ENCODE measurements around the gene SLFNL1.

DNA sequence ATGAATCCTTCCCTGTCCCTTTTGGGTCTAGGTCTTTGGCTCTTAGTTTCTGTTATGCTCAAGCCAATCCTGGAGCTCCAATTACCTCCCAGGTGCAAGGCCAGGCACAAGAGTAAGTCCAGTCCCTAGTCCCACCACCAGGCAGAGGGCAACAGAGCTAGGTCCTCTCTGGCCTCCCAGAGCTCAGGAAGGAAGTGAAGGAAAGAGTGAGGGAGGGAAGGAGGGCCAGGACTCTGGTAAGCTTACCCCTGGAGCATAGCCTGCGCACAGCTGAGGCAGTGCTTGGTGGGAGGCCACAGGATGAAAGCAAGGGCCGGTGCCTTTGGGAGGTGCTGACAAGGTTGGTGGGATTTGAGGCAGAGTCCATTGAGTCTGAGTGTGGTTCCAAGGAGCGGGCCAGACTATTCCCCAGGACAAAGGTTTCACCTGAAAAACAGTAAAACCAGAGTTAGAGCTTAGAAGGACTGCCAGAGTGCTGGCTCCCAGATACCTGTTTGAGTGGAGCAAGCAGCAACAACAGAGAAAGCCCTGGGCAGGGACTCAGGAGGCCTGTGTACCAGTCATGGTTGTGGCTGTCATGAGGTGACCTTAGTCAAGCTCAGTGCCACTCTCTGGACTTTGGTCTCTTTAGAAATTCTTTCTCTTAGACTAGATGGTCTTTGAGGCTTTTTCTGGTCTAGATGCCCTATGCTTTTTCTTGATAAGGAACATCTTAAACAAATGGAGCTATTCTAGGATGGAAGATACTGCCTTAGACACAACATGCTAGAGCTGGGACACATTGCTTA, 15.8 kb upstream of the SLFNL1 start:
- no peak for TF ChIP-seq EZH2phosphoT487 (IDR thresholded peaks at IDR 0.05; ENCODE audit: unreplicated experiment)
- TF ChIP-seq, protein P1, sequence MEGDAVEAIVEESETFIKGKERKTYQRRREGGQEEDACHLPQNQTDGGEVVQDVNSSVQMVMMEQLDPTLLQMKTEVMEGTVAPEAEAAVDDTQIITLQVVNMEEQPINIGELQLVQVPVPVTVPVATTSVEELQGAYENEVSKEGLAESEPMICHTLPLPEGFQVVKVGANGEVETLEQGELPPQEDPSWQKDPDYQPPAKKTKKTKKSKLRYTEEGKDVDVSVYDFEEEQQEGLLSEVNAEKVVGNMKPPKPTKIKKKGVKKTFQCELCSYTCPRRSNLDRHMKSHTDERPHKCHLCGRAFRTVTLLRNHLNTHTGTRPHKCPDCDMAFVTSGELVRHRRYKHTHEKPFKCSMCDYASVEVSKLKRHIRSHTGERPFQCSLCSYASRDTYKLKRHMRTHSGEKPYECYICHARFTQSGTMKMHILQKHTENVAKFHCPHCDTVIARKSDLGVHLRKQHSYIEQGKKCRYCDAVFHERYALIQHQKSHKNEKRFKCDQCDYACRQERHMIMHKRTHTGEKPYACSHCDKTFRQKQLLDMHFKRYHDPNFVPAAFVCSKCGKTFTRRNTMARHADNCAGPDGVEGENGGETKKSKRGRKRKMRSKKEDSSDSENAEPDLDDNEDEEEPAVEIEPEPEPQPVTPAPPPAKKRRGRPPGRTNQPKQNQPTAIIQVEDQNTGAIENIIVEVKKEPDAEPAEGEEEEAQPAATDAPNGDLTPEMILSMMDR (conservative IDR thresholded peaks at IDR 0.05; ENCODE audit: low read depth in 2 of 2) = no peak
- no peak for TF ChIP-seq POLR2AphosphoS5 (IDR thresholded peaks at IDR 0.05; ENCODE audit: low read depth)
- TF ChIP-seq, protein P2, sequence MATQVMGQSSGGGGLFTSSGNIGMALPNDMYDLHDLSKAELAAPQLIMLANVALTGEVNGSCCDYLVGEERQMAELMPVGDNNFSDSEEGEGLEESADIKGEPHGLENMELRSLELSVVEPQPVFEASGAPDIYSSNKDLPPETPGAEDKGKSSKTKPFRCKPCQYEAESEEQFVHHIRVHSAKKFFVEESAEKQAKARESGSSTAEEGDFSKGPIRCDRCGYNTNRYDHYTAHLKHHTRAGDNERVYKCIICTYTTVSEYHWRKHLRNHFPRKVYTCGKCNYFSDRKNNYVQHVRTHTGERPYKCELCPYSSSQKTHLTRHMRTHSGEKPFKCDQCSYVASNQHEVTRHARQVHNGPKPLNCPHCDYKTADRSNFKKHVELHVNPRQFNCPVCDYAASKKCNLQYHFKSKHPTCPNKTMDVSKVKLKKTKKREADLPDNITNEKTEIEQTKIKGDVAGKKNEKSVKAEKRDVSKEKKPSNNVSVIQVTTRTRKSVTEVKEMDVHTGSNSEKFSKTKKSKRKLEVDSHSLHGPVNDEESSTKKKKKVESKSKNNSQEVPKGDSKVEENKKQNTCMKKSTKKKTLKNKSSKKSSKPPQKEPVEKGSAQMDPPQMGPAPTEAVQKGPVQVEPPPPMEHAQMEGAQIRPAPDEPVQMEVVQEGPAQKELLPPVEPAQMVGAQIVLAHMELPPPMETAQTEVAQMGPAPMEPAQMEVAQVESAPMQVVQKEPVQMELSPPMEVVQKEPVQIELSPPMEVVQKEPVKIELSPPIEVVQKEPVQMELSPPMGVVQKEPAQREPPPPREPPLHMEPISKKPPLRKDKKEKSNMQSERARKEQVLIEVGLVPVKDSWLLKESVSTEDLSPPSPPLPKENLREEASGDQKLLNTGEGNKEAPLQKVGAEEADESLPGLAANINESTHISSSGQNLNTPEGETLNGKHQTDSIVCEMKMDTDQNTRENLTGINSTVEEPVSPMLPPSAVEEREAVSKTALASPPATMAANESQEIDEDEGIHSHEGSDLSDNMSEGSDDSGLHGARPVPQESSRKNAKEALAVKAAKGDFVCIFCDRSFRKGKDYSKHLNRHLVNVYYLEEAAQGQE (IDR thresholded peaks at IDR 0.05; ENCODE audit: unreplicated experiment) = no peak
- TF ChIP-seq STAT1 (IDR thresholded peaks at IDR 0.05; ENCODE audit: unreplicated experiment) = no peak
- TF ChIP-seq, protein P3, sequence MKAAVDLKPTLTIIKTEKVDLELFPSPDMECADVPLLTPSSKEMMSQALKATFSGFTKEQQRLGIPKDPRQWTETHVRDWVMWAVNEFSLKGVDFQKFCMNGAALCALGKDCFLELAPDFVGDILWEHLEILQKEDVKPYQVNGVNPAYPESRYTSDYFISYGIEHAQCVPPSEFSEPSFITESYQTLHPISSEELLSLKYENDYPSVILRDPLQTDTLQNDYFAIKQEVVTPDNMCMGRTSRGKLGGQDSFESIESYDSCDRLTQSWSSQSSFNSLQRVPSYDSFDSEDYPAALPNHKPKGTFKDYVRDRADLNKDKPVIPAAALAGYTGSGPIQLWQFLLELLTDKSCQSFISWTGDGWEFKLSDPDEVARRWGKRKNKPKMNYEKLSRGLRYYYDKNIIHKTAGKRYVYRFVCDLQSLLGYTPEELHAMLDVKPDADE (IDR thresholded peaks at IDR 0.05) = no peak
- no peak for TF ChIP-seq CREB1 (CRISPR knock-in tag; IDR thresholded peaks at IDR 0.05; ENCODE audit: low read depth)
- TF ChIP-seq EZH2 (IDR thresholded peaks at IDR 0.05; ENCODE audit: low read depth, unreplicated experiment) = no peak

Data from GM23338 (cell line).